GM13976 (cell line): ENCODE results near the gene RBM8A.

ENCODE experiments used
- DNase-seq: peaks from one replicate; pipeline ENCODE4 v3.0.0; 2012; ENCODE audit warnings: low spot score
- CTCF ChIP-seq: IDR thresholded peaks from 2 replicates; pipeline ENCODE4 v1.5.1; 2012; ENCODE audit warnings: borderline replicate concordance, mild to moderate bottlenecking; ENCODE audit not compliant: insufficient read depth; ENCODE audit errors: extremely low read depth, missing control alignments, control extremely low read depth
- in situ Hi-C: fragments of 300-500 bp; cut with MboI; formaldehyde crosslinking; loops from one replicate; pipeline ENCODE4 v1.12.0; 2022; ENCODE audit warnings: low sequenced_read_pairs, mixed read lengths, inconsistent platforms; ENCODE audit not compliant: unreplicated experiment

Gene RBM8A

GRCh38 chr1:145918992-145919939 lies 8.0 kb downstream of the RBM8A start:
- TF ChIP-seq CTCF: no peak
- in situ Hi-C loops: no loop called here
- peak; percentile 52 for DNase-seq

GRCh38 chr1:145918144-145918991 lies 8.9 kb downstream of the RBM8A start, which contains the start of gene PEX11B:
TSS of gene PEX11B (minus strand) at chr1:145918717. CDS start at chr1:145918688, 29 bp downstream.
- DNase-seq: peak; percentile 93
- in situ Hi-C loops: no loop called here
- TF ChIP-seq CTCF: no peak

GRCh38 chr1:145917595-145917994 lies 9.7 kb downstream of the RBM8A start:
- DNase-seq: no peak
- in situ Hi-C loops: no loop called here
- TF ChIP-seq CTCF: no peak

GRCh38 chr1:145916745-145917144 lies 10.5 kb downstream of the RBM8A start:
- in situ Hi-C loops: no loop called here
- no peak for DNase-seq
- TF ChIP-seq CTCF: no peak

GRCh38 chr1:145912128-145912641 lies 15.1 kb downstream of the RBM8A start:
- DNase-seq: no peak
- in situ Hi-C loops: no loop called here
- TF ChIP-seq CTCF: no peak

GRCh38 chr1:145908653-145909052 lies 18.6 kb downstream of the RBM8A start:
- TF ChIP-seq CTCF: no peak
- in situ Hi-C loops: no loop called here
- no peak for DNase-seq
